ENCODE measurements around the gene ROR1. TPM values are rescaled to one million over a fixed set of nuclear protein-coding genes. Genes with fewer than 3 reads are reported as not detected.

The ROR1 gene
- total RNA-seq, 1 experiment from 2014 or later, result 10.5 TPM

GRCh38 chr1:63934697-63935096 lies 160.9 kb downstream of the ROR1 start:
- no peak for DNase-seq (ENCODE audit: low read depth)

DNA sequence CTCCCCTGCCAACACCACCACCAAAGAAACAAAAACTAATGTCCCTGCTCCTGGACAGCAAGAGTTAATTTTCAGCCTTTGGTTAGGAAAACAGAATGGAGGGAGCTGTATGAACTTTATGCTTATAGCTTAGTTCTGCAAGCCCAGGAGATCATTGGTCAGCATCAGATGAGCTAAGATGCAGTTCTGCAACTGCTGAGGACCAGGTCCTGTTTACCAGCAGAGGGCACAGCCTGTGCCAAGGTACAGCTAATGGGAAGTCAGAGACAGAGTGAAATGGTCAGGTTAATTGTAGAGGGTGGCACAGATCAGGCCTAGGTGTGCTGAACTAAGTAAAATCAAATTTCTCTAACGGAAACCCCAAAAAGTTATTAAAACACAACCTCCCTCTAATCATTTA lies 161.3 kb downstream of the ROR1 start:
- peak; percentile 49 for DNase-seq (ENCODE audit: low read depth)

DNA sequence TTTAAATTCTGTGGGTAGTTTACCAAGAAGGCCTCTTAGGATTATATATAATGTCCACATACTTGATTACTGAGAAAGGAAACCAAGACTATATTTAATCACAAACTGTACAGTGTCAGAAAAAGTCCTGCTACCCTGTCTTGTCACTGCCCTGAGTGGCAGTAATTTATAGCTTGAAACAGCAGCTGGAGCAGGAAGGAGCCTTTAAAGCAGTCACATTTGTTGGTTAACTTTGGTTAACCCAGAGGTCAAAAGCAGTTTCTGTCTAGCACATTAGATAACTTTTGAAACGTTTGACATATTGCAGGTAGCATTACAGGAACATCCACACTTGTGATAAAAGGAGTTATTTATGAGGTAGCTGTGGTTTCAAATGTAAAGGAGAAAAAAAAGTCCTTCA lies 161.7 kb downstream of the ROR1 start:
- DNase-seq (ENCODE audit: low read depth), result no peak

DNA sequence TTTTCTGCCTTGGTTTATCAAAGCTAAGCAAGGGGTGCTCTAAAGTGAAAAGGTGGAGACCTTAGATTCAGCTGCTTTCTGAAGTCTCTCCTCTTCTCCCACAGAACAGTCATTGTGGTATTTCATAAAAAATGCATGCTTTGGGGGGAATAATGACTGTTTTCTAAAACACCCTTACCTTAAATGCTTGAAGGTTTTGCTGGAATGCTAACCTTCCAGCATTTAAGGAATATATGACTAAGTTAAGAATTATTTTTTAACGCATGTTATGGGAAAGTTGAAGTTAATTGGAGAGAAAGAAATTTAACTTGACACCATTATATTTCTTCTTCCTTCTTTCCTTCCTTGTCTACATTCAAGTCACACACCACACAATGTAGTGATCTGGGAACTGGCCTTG lies 162.5 kb downstream of the ROR1 start:
- DNase-seq (ENCODE audit: low read depth), result no peak

DNA sequence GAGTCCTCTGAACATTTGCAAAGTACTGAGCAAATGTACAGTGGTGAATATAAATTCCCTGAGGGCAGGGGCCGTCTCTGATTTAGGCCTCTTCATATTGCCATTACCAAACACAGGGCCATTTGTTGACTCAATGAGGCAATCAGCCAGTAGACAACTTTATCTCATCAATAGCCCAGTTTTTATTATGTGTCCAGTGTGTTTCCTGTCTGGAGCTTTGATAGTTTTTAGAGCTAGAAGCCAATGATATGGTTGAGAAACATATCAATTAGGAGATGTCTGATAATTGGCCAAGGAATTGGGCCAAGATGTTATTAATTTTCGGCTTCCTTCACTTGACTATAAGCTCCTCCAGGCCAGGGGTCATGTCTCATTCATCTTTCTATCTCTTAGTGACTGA lies 163.0 kb downstream of the ROR1 start:
- no peak for DNase-seq (ENCODE audit: low read depth)

- DNase-seq (ENCODE audit: low read depth), result no peak
Observed at GRCh38 chr1:63937461-63938022, 163.7 kb downstream of the ROR1 start.

DNA sequence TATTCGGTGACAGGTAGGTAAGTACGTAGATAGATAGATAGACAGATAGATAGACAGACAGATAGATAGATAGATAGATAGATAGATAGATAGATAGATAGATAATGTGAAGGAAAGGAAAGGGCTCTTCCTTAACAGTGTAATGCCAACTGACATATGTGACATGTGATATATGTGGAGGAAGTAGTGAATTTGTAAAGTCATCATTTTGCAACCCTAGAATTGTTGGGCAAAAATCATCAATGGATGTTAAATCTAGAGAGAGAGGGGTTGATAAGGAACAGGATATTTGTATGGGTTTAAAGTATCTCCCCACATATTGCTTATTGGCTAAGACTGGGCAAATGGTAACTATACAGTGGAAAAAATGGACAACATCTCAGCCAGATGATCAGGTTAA lies 166.6 kb downstream of the ROR1 start:
- no peak for DNase-seq (ENCODE audit: low read depth)

DNA sequence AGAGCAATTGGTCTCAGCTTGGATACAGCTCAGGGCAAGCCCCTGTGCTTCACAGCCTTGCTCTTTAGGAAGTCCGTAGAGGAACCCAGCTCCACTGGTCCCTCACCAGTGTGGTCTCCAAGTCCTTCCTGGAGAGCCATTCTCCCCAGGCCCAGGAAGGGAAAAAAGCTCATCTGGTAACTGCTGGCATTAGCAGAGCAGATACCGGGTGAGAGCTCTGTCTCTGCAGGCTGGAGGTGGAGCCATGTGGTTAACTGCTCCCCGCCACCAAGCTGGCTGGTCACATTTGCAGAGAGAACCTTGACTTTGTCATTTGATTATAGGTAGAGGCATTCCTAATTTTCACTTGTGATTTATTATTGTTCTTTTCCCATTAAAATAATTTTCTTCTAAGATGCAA lies 169.6 kb downstream of the ROR1 start:
- DNase-seq (ENCODE audit: low read depth), result no peak

- no peak for DNase-seq (ENCODE audit: low read depth)
Observed at GRCh38 chr1:63945943-63946342, 172.1 kb downstream of the ROR1 start.

DNA sequence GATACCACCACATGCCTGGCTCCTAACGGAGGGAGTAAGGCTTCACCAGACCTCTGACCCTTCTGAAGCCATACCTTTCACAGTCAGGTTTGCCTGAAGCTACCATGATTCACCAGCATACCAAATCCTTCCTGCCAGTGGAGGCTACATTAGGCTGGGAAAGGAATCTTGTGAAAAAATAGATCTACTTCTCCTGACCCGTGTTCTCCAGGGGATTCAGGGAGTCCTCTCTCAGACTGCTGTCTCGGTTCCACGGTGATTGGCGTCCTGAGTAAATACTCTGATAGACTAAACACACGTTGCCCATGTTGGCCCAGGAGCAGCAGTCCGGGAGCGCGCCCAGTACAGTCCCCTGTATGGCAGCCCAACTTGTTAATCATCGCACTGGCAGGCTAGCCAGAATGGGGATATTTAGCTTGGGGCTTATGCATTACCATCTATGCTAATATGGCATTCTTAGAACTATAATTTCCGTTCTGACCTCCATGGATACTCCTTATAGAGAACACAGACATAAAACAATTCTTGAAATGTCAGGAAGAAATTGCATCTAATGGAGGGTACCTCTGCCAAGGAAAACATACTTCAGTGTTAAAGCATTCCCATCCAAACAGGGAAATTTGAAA lies 173.2 kb downstream of the ROR1 start:
- DNase-seq (ENCODE audit: low read depth), result peak; percentile 23

DNA sequence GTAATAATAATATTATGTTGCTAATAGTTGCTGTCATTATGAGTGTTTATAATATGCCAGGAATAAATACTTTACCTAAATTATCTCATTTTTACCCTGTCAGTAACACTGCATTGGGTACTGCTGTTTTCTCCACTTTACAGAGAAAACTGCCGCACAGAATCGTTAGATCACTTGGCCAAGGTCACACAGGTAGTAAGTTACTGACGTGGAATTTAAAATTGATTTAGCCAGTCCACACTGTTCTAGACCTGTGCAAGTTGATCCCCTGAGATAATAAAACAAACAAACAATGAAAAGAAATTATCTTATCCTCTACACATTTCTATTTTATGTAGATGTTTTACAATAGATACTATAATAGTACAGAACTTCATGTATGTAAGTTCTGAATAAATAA lies 174.1 kb downstream of the ROR1 start:
- DNase-seq (ENCODE audit: low read depth), result no peak

DNA sequence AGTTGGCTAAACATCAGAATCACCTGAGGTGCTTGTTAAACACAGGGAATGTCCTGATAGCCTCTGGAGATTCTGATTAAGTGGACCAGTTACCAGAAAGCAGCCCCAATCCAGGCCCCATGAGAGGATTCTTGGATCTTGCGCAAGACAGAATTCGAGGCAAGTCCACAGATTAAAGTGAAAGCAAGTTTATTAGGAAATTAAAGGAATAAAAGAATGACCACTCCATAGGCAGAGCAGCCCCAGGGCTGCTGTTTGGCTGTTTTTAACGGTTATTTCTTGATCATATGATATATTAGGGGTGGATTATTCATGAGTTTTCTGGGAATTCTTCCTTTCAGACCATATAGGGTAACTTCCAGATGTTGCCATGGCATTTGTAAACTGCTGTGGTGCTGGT lies 176.2 kb downstream of the ROR1 start:
- DNase-seq (ENCODE audit: low read depth), result peak; percentile 49

GRCh38 chr1:63951059-63951946 lies 177.5 kb downstream of the ROR1 start:
- no peak for DNase-seq (ENCODE audit: low read depth)

DNA sequence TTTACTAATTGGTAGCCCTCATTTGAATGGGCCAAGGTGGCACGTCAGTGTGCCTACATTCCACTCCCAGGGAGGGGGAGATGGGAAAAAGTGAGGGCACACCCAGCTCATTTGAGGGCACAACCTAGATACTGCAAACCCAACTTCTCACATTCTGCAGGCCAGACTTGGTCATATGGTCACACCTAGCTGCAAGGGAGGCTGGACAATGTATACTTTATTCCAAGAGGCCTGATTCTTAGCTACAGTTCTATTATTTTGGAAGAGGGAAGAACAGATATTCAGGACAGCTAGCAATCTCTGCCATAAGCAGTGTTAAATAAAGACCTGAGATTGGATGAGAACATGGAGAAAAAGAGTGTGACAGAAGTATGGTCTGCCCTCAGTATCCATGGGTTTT lies 180.4 kb downstream of the ROR1 start:
- no peak for DNase-seq (ENCODE audit: low read depth)

GRCh38 chr1:63955370-63956145 lies 181.7 kb downstream of the ROR1 start:
- peak; percentile 55 for DNase-seq (ENCODE audit: low read depth)

DNA sequence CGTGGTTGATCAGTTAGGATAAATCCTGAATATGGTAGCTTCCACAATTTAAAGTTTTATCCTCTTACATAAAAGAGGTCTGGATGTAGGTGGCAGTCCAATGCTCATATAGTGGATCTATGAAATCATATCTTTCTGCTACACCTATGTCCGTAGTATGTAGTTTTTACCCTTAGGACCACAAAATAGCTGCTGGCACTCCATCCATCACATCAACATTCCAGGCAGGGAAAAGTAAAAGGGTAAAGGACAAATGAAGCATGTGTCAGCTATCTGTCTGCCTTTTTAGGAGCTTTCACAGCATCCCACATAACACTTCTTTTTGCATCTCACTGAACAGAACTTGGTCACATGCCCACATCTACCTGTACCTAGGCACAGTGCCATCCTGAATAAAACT lies 184.7 kb downstream of the ROR1 start:
- DNase-seq (ENCODE audit: low read depth), result no peak

GRCh38 chr1:63960326-63960725 lies 186.5 kb downstream of the ROR1 start:
- no peak for DNase-seq (ENCODE audit: low read depth)

DNA sequence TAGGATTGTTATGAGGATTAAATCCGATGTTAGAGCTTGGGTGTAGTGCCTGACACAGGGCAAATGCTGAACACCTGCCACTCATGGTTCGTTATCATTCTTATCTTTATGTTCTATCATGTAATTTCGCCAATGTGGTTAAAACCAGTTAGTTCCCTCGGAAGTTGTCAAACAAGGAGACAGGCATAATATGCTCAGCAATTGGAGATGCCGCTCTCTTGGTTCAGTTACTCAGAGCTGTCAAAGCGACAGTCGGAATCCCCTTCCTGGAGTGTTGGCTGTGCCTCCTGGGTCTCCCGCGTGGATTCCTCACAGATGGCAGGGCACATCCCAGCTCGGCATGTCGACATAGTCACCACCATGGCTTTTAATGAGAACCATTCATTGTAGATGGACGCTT lies 192.2 kb downstream of the ROR1 start:
- DNase-seq (ENCODE audit: low read depth), result no peak

DNA sequence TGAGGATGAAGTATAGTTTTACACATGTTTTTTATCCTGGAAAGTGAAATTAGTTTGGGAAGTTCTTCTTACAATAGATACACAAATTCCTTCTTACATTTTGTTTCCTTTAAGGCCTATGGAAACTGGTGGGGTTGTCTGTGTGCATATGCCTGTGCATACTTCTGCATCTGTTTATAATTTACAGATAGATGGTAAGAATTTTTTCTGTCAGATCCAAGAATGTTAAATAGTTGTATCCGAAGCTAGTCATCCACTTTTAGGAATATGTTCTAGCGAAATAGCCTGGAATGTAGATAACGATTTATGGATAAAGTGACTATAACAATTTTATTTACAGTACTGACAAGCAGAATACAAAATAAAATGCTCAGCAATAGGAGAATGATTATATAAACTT lies 194.1 kb downstream of the ROR1 start:
- DNase-seq (ENCODE audit: low read depth), result no peak

DNA sequence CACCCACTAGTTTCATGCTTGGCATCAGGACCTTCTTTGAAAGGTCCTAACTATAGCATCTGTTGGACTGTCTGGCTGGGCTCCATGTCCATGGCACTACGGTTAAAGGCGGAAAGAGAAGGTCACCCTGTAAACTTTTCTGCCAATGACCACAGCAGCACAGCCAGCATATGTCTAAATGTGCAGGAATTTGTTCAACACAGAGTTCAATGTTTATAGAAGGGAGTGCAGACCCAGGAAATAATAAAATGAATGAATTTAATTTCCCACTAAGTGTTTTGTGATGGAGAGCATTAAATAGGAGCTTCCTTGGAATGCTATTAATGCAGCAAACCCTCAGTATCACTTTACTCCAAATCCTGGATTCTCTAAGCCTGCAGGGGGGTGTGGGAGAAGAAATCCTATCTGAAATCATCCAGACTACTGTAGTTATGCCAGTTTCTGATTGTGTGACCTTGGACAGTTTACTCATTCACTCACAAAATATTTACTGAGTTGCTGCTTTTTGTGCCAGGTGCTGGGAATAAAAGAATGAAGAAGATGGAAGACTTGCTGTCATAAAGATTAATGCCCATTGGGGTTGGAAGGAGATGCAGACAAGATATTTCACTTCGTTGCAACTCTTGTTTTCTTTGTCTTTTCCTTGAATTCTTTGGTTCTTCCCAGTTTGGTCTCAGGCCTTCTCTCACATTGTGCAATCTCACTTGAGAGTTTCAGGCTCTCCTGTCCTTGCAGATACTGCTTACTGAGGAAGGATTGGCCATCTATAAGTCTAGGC lies 195.0 kb downstream of the ROR1 start:
- DNase-seq (ENCODE audit: low read depth), result peak; percentile 85

GRCh38 chr1:63969441-63969901 lies 195.7 kb downstream of the ROR1 start:
- peak; percentile 83 for DNase-seq (ENCODE audit: low read depth)
